Transverse colon (tissue), 4 donors: ENCODE results near the gene ACSL1. TPM values are rescaled to one million over a fixed set of nuclear protein-coding genes. Genes with fewer than 3 reads are reported as not detected.
A peak's percentile ranks its signal among the peaks of the same experiment; 100 is the strongest.

Source experiments
- DNase-seq: peaks from one replicate; pipeline ENCODE4 v3.0.0-alpha.2; 2019
- H3K27ac ChIP-seq, 4 donors: fragments of 200-600 bp; sonication (generic); 2 replicates each; pipeline ENCODE4 v1.5.1; 2016 to 2018; ENCODE audit warnings: inconsistent platforms in 4 of 4
- H3K27me3 ChIP-seq: fragments of 200-600 bp; sonication (generic); 2 replicates; pipeline ENCODE4 v1.5.1; 2017; ENCODE audit warnings: inconsistent platforms
- H3K36me3 ChIP-seq, 4 donors: fragments of 200-600 bp; sonication (generic); 2 replicates each; pipeline ENCODE4 v1.5.1; 2017 to 2019; ENCODE audit warnings: inconsistent platforms in 4 of 4
- H3K4me1 ChIP-seq, 4 donors: fragments of 200-600 bp; sonication (generic); 2 replicates each; pipeline ENCODE4 v1.5.1; 2017 to 2020; ENCODE audit warnings: inconsistent platforms in 4 of 4
- H3K4me3 ChIP-seq, 4 donors: fragments of 200-600 bp; sonication (generic); 1 replicate in 1 of 4; 2 replicates in 3 of 4; pipeline versions ENCODE4 v1.5.1 to v1.6.1; 2017 to 2019; ENCODE audit warnings: inconsistent platforms in 4 of 4
- H3K9me3 ChIP-seq, 2 donors: fragments of 200-600 bp; sonication (generic); 2 replicates each; pipeline ENCODE4 v1.5.1; 2017 to 2019; ENCODE audit warnings: inconsistent platforms in 2 of 2
- EP300 ChIP-seq: sonication (generic); formaldehyde crosslinking; IDR thresholded peaks from one replicate; pipeline ENCODE4 v1.6.1; 2017; ENCODE audit warnings: antibody characterized with exemption, low read depth
- POLR2A ChIP-seq: fragments of 450-650 bp; IDR thresholded peaks from one replicate; pipeline ENCODE4 v1.6.1; 2016; ENCODE audit warnings: antibody characterized with exemption, mild to moderate bottlenecking, moderate library complexity
- POLR2AphosphoS5 ChIP-seq, 3 donors: sonication (generic); formaldehyde crosslinking; IDR thresholded peaks; one replicate each; pipeline ENCODE4 v1.6.1; 2016; ENCODE audit warnings: antibody characterized with exemption in 3 of 3
- WGBS, 2 donors: methylation state at CpG; one replicate each; pipeline ENCODE4 v1.1.5; 2018; ENCODE audit warnings: low coverage in 1 of 2; 5-methylcytosine and 5-hydroxymethylcytosine counted together
- in situ Hi-C, 4 donors: fragments of 200-750 bp; cut with MboI; loops; one replicate each; pipeline versions ENCODE4 v1.15.0 to v1.15.1; 2017; ENCODE audit warnings: low sequenced_read_pairs in 3 of 4, low pct_ligation_motif_present in 1 of 4, low pct_unique_long_range_greater_than_20kb in 1 of 4
- intact Hi-C: fragments of 100-400 bp; cut with DNase I; formaldehyde crosslinking; loops from one replicate; pipeline ENCODE4 v1.15.1; 2023; ENCODE audit warnings: low total_unique reads
- total RNA-seq, 4 donors: library from RNA; depleted of rRNA; stranded (reverse); fragments of >200 nt; gene quantifications; one replicate each; pipeline ENCODE4 v1.1.0, GENCODE V29; 2016
- TF ChIP-seq, protein P1 (sequence below), 5 experiments: fragments of 200-600 bp in 3 of 5; fragments of 450-650 bp in 2 of 5; sonication (generic) in 3 of 5; IDR thresholded peaks; 1 replicate in 2 of 5; 2 replicates in 3 of 5; pipeline ENCODE4 v1.5.1; 2016 to 2017; ENCODE audit warnings: antibody characterized with exemption in 5 of 5, inconsistent platforms in 3 of 5, mild to moderate bottlenecking in 2 of 5, moderate library complexity in 1 of 5

Gene ACSL1
- total RNA-seq, 4 donors from 2014 or later = 20.6 to 50.0 (median 40.0) TPM

DNA sequence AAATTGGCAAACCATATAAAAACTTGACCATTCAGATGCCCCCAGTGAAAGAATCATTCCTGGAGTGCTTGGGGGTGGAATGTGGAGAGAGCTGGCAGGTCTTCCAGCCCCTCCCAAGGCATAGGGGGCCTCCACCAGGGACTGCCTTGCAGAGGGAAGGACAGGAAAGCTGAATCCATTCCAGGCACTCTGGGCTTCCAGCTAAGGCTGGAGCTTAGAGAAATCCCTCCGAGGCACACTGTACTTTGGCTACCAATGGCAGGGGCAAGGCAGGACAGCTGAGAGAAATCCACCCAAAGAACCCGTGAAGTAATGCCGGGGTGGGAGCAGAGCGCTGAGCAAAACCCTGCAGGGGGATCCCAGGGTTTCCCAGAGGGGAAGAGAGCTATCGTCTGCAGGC is 95.8 kb downstream of the ACSL1 start:
- in situ Hi-C loops (loop anchor here in 1 of 4 donors (25.0 kb wide), 1 partner anchor 257 kb away; no protein-coding TSS in a partner anchor), intact Hi-C loops (no loop called here)
- Histone ChIP-seq H3K4me1 (peaks cover 0 to 25% (median 8%) of the 10 kb centered on the region in 4 donors), H3K27me3 (no peaks in the 10 kb centered on the region), H3K36me3 (no peaks in the 10 kb centered on the region), H3K9me3 (no peaks in the 10 kb centered on the region), H3K4me3 (no peak overlapping the region), H3K27ac (no peak overlapping the region)
- WGBS, 2 donors = 87 to 90% methylated on average over 2 to 5 of the region's 5 CpGs
- no peak for DNase-seq
- TF ChIP-seq, protein P1, sequence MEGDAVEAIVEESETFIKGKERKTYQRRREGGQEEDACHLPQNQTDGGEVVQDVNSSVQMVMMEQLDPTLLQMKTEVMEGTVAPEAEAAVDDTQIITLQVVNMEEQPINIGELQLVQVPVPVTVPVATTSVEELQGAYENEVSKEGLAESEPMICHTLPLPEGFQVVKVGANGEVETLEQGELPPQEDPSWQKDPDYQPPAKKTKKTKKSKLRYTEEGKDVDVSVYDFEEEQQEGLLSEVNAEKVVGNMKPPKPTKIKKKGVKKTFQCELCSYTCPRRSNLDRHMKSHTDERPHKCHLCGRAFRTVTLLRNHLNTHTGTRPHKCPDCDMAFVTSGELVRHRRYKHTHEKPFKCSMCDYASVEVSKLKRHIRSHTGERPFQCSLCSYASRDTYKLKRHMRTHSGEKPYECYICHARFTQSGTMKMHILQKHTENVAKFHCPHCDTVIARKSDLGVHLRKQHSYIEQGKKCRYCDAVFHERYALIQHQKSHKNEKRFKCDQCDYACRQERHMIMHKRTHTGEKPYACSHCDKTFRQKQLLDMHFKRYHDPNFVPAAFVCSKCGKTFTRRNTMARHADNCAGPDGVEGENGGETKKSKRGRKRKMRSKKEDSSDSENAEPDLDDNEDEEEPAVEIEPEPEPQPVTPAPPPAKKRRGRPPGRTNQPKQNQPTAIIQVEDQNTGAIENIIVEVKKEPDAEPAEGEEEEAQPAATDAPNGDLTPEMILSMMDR (IDR thresholded peaks at IDR 0.05) = no peak
- no peak for TF ChIP-seq POLR2AphosphoS5 (IDR thresholded peaks at IDR 0.05)

DNA sequence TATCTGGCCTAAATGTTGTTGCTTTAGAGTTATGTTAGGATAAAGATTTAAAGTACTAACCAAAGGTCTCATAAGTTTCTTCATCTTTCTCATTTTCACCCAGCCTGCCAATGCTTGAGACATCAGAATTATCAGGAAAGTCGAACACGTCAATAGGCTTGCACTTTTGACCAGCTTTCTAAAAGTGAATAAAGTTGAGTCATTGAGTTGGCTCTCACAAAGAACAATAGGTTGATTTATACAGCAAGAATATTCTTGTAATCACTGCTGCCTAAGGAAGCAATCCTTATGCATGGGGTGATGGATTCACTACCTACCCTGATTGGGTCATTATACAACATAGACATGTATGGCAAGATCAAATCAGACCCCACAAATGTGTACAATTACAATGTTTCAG is 96.9 kb downstream of the ACSL1 start:
- Histone ChIP-seq H3K4me1 (peaks cover 0 to 19% (median 5%) of the 10 kb centered on the region in 4 donors), H3K36me3 (no peaks in the 10 kb centered on the region), H3K27me3 (no peaks in the 10 kb centered on the region), H3K4me3 (no peak overlapping the region), H3K27ac (peak overlapping the region in 2 of 4 donors; percentile 6 to 9), H3K9me3 (no peaks in the 10 kb centered on the region)
- in situ Hi-C loops = loop anchor here in 1 of 4 donors (25.0 kb wide), 1 partner anchor 258 kb away; no protein-coding TSS in a partner anchor
- 55 to 65% methylated on average over 2 of the region's 2 CpGs for WGBS, 2 donors
- DNase-seq = no peak
- TF ChIP-seq POLR2A = no peak
- no peak for TF ChIP-seq EP300
- TF ChIP-seq POLR2AphosphoS5 (IDR thresholded peaks at IDR 0.05) = no peak
- TF ChIP-seq, protein P1 (IDR thresholded peaks at IDR 0.05) = no peak
- intact Hi-C loops = no loop called here

DNA sequence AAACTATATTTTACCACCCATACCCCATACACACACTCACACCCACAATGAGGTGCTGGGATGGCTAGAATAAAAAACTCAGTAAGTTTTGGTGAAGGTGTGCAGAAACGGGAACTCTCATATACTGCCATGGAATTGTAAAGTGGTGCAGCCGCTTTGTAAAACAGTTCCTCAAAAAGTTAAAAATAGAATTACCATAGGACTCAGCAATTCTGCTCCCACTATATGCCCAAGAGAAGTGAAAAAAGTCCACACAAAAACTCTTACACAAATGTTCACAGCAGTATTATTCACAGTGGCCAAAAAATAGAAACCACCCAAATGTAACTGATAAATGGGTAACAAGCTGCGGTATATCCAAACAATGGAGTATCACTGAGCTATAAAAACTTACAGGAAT is 98.3 kb downstream of the ACSL1 start:
- in situ Hi-C loops (loop anchor here in 1 of 4 donors (25.0 kb wide), 1 partner anchor 260 kb away; no protein-coding TSS in a partner anchor), intact Hi-C loops (no loop called here)
- H3K36me3 ChIP-seq = no peaks in the 10 kb centered on the region
- no peak for DNase-seq
- peaks cover 0 to 21% (median 4%) of the 10 kb centered on the region in 4 donors for H3K4me1 ChIP-seq
- TF ChIP-seq EP300 = no peak
- TF ChIP-seq POLR2AphosphoS5 (IDR thresholded peaks at IDR 0.05) = no peak
- no peak for TF ChIP-seq POLR2A
- TF ChIP-seq, protein P1 (IDR thresholded peaks at IDR 0.05) = no peak
- no peak overlapping the region for H3K27ac ChIP-seq
- WGBS, 2 donors = 83 to 90% methylated on average over 3 of the region's 3 CpGs
- H3K27me3 ChIP-seq = no peaks in the 10 kb centered on the region
- no peak overlapping the region for H3K4me3 ChIP-seq
- H3K9me3 ChIP-seq = no peaks in the 10 kb centered on the region

DNA sequence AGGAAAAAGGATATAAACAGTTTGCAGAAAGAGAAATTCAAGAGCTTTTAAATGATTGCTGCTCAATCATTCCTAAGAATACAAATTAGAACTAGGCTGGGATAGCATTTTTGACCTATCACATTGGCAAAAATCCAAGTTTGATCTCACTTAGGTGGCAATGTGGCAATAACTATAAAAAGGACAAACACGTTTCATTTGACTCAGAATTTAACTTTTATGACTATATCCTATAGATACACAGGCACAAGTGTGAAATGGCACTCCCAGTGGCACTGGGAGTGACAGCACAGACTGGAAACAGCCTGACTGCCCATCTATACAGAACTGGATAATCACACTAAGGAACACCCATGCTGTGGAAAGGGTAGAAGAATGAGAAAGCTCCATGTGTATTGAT is 103.0 kb downstream of the ACSL1 start:
- no peaks in the 10 kb centered on the region for H3K27me3 ChIP-seq
- H3K36me3 ChIP-seq = no peaks in the 10 kb centered on the region
- no peak overlapping the region for H3K4me3 ChIP-seq
- no peaks in the 10 kb centered on the region for H3K9me3 ChIP-seq
- 25 to 43% methylated on average over 1 of the region's 1 CpG for WGBS, 2 donors
- peaks cover 0 to 10% (median 4%) of the 10 kb centered on the region in 4 donors for H3K4me1 ChIP-seq
- TF ChIP-seq POLR2AphosphoS5 (IDR thresholded peaks at IDR 0.05) = no peak
- TF ChIP-seq POLR2A = no peak
- TF ChIP-seq, protein P1 (IDR thresholded peaks at IDR 0.05) = peak in 4 of 5 experiments; percentile 33 to 53 (median 40)
- TF ChIP-seq EP300 = no peak
- peak overlapping the region in 3 of 4 donors; percentile 6 to 26 (median 24) for H3K27ac ChIP-seq
- peak; percentile 48 for DNase-seq
- intact Hi-C loops = loop anchor here (2.0 kb wide), 1 partner anchor 64 kb away; no protein-coding TSS in a partner anchor
- in situ Hi-C loops = no loop called here
